Kidney (tissue), 22 donors: ENCODE measurements around the gene GPD1. TPM values are rescaled to one million over a fixed set of nuclear protein-coding genes. Genes with fewer than 3 reads are reported as not detected.

ENCODE experiments used
- DNase-seq, 5 donors: peaks; one replicate each; pipeline ENCODE4 v3.0.0-alpha.2; 2013 to 2020
- FAIRE-seq: peaks from 2 replicates; lab custom pipeline; 2012; peaks lifted over from hg19 to GRCh38; lab: Jason Lieb, UNC
- H3K27ac ChIP-seq, 2 donors: one replicate each; pipeline ENCODE4 v1.7.0; 2013; ENCODE audit warnings: low read depth in 2 of 2, low read length in 2 of 2, inconsistent platforms in 1 of 2
- H3K27me3 ChIP-seq: one replicate; pipeline ENCODE4 v1.7.1; 2013; ENCODE audit warnings: low read length, inconsistent platforms; ENCODE audit not compliant: control insufficient read depth, insufficient read depth
- H3K36me3 ChIP-seq, 3 donors: one replicate each; pipeline versions ENCODE4 v1.7.0 to v1.7.1; 2013; ENCODE audit warnings: low read length in 3 of 3, control low read depth in 1 of 3, inconsistent platforms in 1 of 3; ENCODE audit not compliant: insufficient read depth in 3 of 3, control insufficient read depth in 2 of 3
- H3K4me1 ChIP-seq, 3 donors: one replicate each; pipeline versions ENCODE4 v1.7.0 to v1.7.1; 2013; ENCODE audit warnings: low read length in 3 of 3, inconsistent platforms in 1 of 3, low read depth in 1 of 3; ENCODE audit not compliant: control insufficient read depth in 2 of 3, insufficient read depth in 2 of 3
- H3K4me3 ChIP-seq, 3 donors: one replicate each; pipeline versions ENCODE4 v1.7.0 to v1.8.1; 2013; ENCODE audit warnings: low read length in 3 of 3, control low read depth in 1 of 3, inconsistent platforms in 1 of 3
- H3K9ac ChIP-seq, 3 donors: one replicate each; pipeline versions ENCODE4 v1.7.0 to v1.7.1; 2013; ENCODE audit warnings: low read length in 3 of 3, control low read depth in 1 of 3, inconsistent platforms in 1 of 3
- H3K9me3 ChIP-seq, 3 donors: one replicate each; pipeline versions ENCODE4 v1.7.0 to v1.7.1; 2013; ENCODE audit warnings: low read length in 3 of 3, control low read depth in 1 of 3, inconsistent platforms in 1 of 3; ENCODE audit not compliant: control insufficient read depth in 2 of 3, insufficient read depth in 1 of 3
- intact Hi-C: fragments of 100-400 bp; cut with DNase I; formaldehyde crosslinking; loops from one replicate; pipeline ENCODE4 v1.11.1; 2022
- long read RNA-seq, 10 donors: library from polyadenylated mRNA in 1 of 10; unstranded in 1 of 10; transcript quantifications; one replicate each; pipeline ENCODE4 v2.0.0 and lab custom pipeline, GENCODE V29; 2021 to 2026
- polyA plus RNA-seq: library from polyadenylated mRNA; stranded (reverse); fragments of 350-450 nt; fragmentation: Illumina TruSeq; extraction: RNeasy Lipid Tissue Mini Kit (QIAGEN cat#74804); gene quantifications from one replicate; pipeline ENCODE4 v1.2.3, GENCODE V29; 2014; ENCODE audit warnings: low read depth, low replicate concordance; ENCODE audit not compliant: insufficient read depth
- total RNA-seq: library from RNA; stranded (reverse); fragmentation: NEBNext Ultra II Directional; extraction: Animal tissue kit (Norgen Biotek cat#: 25700); gene quantifications from one replicate; pipeline ENCODE4 v1.2.1, GENCODE V29; 2021
- TF ChIP-seq, protein P1 (sequence below): IDR thresholded peaks from 3 replicates; pipeline ENCODE4 v1.5.1; 2012; ENCODE audit warnings: mild to moderate bottlenecking, moderate library complexity, borderline replicate concordance; ENCODE audit not compliant: insufficient read depth; ENCODE audit errors: extremely low read depth
- donor health status: control.
- donor health status: control.
- donor health status: control.
- donor health status: control.
- donor health status: control.
- donor health status: DM: yes; HTN: yes; CAD: no.
- donor health status: Normal renal cell carcinoma (clear cell type).

GPD1 gene
- total RNA-seq (15.1 TPM), polyA plus RNA-seq (139 TPM)
- long read RNA-seq, donor 1, transcript GPD1-201 (8 exons, 3,082 nt), result major isoform, 10 of 24 reads
- long read RNA-seq, donor 1, partial matches to known transcripts, result 14 of 24 reads
- long read RNA-seq, donor 1, other reads (novel, unspliced or antisense), result 0 of 24 reads
- long read RNA-seq, donor 2, transcript GPD1-201 (8 exons, 3,082 nt), result major isoform, 25 of 26 reads
- long read RNA-seq, donor 2, partial matches to known transcripts, result 0 of 26 reads
- long read RNA-seq, donor 2, other reads (novel, unspliced or antisense), result 0 of 26 reads
- long read RNA-seq, donor 3, transcript GPD1-201 (8 exons, 3,082 nt), result major isoform, 16 of 18 reads
- long read RNA-seq, donor 3, partial matches to known transcripts, result 0 of 18 reads
- long read RNA-seq, donor 3, other reads (novel, unspliced or antisense), result 0 of 18 reads
- long read RNA-seq, donor 4, transcript GPD1-201 (8 exons, 3,082 nt), result major isoform, 21 of 31 reads
- long read RNA-seq, donor 4, partial matches to known transcripts, result 8 of 31 reads
- long read RNA-seq, donor 4, other reads (novel, unspliced or antisense), result 0 of 31 reads
- long read RNA-seq, donor 5, result 0 reads
- long read RNA-seq, donor 6, transcript GPD1-201 (8 exons, 3,082 nt), result major isoform, 13 of 13 reads
- long read RNA-seq, donor 6, partial matches to known transcripts, result 0 of 13 reads
- long read RNA-seq, donor 6, other reads (novel, unspliced or antisense), result 0 of 13 reads
- long read RNA-seq, donor 7, transcript GPD1-201 (8 exons, 3,082 nt), result major isoform, 22 of 33 reads
- long read RNA-seq, donor 7, partial matches to known transcripts, result 1 of 33 reads
- long read RNA-seq, donor 7, other reads (novel, unspliced or antisense), result 10 of 33 reads
- long read RNA-seq, donor 8, transcript GPD1-201 (8 exons, 3,082 nt), result major isoform, 5 of 23 reads
- long read RNA-seq, donor 8, partial matches to known transcripts, result 18 of 23 reads
- long read RNA-seq, donor 8, other reads (novel, unspliced or antisense), result 0 of 23 reads
- long read RNA-seq, donor 9, transcript GPD1-201 (8 exons, 3,082 nt), result major isoform, 8 of 25 reads
- long read RNA-seq, donor 9, partial matches to known transcripts, result 17 of 25 reads
- long read RNA-seq, donor 9, other reads (novel, unspliced or antisense), result 0 of 25 reads
- long read RNA-seq, donor 10, transcript GPD1-201 (8 exons, 3,082 nt), result major isoform, 19 of 19 reads
- long read RNA-seq, donor 10, partial matches to known transcripts, result 0 of 19 reads
- long read RNA-seq, donor 10, other reads (novel, unspliced or antisense), result 0 of 19 reads

DNA sequence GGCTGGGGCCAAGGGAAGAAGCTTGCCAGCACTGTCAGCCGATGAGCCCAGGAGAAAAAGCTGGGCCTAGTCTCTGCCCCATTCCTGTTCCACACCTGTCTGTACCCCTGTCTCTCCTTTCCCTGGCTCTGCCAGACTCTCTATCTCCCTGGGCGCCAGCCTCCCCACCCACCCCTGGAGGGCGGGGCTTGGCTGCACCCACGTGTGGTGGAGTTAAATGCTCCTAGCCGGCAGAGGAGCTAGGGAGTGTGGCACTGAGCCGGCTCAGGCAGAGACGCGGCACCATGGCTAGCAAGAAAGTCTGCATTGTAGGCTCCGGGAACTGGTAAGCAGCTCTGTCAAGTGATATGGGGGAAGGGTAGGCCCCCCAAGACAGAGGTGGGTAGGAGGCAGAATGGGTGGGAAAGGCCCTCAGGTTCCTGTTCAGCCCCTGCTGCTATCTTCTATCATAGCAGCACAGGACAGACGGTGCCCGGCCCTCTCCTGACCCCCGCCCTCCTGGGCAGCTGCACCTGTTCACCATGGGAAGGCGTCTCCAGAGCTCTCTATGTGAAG is at the start of gene GPD1:
Gene GPD1, plus strand, starts transcription at position 242 of the 555 bp plus-strand sequence. Its CDS starts 43 bp downstream, at position 285.
- Histone ChIP-seq H3K4me1 (peaks cover 0 to 17% (median 16%) of the 10 kb centered on the region in 3 donors), H3K27me3 (no peaks in the 10 kb centered on the region), H3K27ac (peak within 1 kb of the TSS; percentile 26 to 81), H3K9ac (peak within 1 kb of the TSS in 1 of 3 donors; percentile 57), H3K4me3 (peak within 1 kb of the TSS in 2 of 3 donors; percentile 67 to 71), H3K9me3 (no peaks in the 10 kb centered on the region), H3K36me3 (peaks cover 2 to 18% (median 6%) of the 10 kb centered on the region in 3 donors)
- no peak for FAIRE-seq
- TF ChIP-seq, protein P1, sequence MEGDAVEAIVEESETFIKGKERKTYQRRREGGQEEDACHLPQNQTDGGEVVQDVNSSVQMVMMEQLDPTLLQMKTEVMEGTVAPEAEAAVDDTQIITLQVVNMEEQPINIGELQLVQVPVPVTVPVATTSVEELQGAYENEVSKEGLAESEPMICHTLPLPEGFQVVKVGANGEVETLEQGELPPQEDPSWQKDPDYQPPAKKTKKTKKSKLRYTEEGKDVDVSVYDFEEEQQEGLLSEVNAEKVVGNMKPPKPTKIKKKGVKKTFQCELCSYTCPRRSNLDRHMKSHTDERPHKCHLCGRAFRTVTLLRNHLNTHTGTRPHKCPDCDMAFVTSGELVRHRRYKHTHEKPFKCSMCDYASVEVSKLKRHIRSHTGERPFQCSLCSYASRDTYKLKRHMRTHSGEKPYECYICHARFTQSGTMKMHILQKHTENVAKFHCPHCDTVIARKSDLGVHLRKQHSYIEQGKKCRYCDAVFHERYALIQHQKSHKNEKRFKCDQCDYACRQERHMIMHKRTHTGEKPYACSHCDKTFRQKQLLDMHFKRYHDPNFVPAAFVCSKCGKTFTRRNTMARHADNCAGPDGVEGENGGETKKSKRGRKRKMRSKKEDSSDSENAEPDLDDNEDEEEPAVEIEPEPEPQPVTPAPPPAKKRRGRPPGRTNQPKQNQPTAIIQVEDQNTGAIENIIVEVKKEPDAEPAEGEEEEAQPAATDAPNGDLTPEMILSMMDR, result no peak
- intact Hi-C loops, result no loop called here
- peak; percentile 71 to 90 (median 82) for DNase-seq

DNA sequence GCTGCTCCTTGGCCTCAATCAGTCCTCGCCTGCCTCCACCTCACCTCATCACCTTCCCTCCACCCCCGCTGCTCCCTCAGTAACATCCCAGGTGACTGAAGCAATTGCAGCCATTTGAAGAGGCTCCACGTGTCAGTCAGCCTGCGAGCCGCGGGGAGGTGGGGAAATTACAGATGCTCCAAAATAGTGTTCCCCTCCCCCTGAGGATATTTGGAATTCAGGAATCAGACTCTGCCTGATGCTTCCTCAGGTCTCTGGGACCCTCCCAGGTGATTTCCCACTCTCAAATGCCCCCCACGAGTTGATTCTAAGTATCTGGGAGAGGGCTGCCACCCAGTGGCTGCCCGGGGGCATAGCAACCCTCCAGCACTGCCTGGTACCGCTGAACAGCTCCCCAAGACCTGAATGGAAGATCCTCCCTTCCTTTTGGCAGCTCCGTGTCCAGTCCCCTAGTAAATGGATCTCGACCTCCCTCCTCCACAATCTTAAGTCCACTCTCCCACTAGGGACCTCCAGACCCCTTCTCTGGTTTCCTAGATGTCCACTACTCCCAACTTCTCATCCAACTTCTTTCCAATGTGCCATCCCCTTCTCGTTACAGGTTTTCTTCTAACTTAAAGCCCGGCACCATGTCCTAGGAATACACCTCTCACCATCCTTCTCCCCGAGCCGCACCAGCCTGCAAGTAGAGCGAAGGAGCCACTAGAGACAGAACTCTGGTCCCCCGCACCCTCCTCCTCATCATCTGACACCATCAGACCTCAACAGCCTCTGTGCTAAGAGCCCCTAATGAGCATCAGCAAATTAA is 47.8 kb upstream of the GPD1 start:
- no peak overlapping the region for H3K9ac ChIP-seq
- H3K9me3 ChIP-seq, result no peaks in the 10 kb centered on the region
- no peaks in the 10 kb centered on the region for H3K36me3 ChIP-seq
- peaks cover 0 to 6% (median 4%) of the 10 kb centered on the region in 3 donors for H3K4me1 ChIP-seq
- no peak overlapping the region for H3K27ac ChIP-seq
- DNase-seq, result peak in 4 of 5 donors; percentile 61 to 67 (median 64)
- no peak overlapping the region for H3K4me3 ChIP-seq
- TF ChIP-seq, protein P1, result peak; percentile 83
- intact Hi-C loops, result no loop called here
- no peak for FAIRE-seq
- H3K27me3 ChIP-seq, result no peaks in the 10 kb centered on the region

DNA sequence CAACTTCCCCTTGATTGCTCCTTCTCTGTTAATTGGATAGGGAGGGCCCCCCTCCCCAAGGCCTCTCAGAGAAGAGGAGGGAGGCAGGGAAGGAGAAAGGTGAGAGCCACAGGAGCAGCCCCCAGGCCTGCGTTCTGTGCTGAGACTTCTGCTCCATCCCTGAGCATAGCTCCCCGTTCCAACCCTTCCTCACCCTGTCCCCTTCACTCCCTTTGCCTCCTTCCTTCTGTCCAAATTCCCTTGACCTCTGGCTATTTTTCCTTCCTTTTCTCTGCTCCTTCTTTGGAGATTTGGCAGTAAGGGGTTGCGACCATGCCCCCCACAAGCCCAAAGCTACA is 47.2 kb upstream of the GPD1 start:
- Histone ChIP-seq H3K4me3 (peak overlapping the region in 1 of 3 donors; percentile 71), H3K27ac (no peak overlapping the region), H3K4me1 (peaks cover 0 to 6% (median 4%) of the 10 kb centered on the region in 3 donors), H3K27me3 (no peaks in the 10 kb centered on the region), H3K9me3 (no peaks in the 10 kb centered on the region), H3K9ac (peak overlapping the region in 1 of 3 donors; percentile 44), H3K36me3 (no peaks in the 10 kb centered on the region)
- TF ChIP-seq, protein P1, result no peak
- no peak for FAIRE-seq
- intact Hi-C loops, result no loop called here
- no peak for DNase-seq
